ENCODE measurements around the gene TSPAN12. TPM values are rescaled to one million over a fixed set of nuclear protein-coding genes. Genes with fewer than 3 reads are reported as not detected.

TSPAN12 gene
- total and polyA plus RNA-seq, 4 donors, result 16.0 to 102 (median 22.8) TPM

DNA sequence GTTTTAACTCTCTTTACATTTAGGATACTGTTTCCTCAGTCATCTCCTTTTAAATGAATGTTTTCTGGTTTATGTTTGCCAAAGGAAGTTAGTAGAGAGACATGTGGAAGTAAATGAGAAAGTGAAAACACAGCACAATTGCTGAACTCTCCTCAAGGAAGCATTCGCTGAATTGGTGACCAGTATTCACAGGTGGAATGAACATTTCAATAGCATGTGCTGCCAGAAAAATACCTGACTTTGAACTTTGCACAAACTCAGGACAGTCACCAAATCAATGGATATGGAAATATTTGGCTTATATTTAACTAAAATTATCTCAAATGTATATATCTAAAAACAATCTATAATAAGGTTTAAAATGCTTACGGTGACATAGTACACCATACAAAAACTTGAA is 28.5 kb downstream of the TSPAN12 start:
- TF ChIP-seq, protein P1, sequence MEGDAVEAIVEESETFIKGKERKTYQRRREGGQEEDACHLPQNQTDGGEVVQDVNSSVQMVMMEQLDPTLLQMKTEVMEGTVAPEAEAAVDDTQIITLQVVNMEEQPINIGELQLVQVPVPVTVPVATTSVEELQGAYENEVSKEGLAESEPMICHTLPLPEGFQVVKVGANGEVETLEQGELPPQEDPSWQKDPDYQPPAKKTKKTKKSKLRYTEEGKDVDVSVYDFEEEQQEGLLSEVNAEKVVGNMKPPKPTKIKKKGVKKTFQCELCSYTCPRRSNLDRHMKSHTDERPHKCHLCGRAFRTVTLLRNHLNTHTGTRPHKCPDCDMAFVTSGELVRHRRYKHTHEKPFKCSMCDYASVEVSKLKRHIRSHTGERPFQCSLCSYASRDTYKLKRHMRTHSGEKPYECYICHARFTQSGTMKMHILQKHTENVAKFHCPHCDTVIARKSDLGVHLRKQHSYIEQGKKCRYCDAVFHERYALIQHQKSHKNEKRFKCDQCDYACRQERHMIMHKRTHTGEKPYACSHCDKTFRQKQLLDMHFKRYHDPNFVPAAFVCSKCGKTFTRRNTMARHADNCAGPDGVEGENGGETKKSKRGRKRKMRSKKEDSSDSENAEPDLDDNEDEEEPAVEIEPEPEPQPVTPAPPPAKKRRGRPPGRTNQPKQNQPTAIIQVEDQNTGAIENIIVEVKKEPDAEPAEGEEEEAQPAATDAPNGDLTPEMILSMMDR (IDR thresholded peaks at IDR 0.05; ENCODE audit: control extremely low read depth, extremely low read depth), result no peak
- Histone ChIP-seq H3K9ac (ENCODE audit: insufficient read depth in 1 of 2, low read length in 2 of 2) (no peak overlapping the region), H3K27me3 (ENCODE audit: control insufficient read depth in 3 of 3, insufficient read depth in 3 of 3, low read length in 2 of 3) (no peaks in the 10 kb centered on the region), H3K27ac (ENCODE audit: low read depth in 1 of 2, low read length in 1 of 2) (no peak overlapping the region), H3K36me3 (ENCODE audit: control insufficient read depth in 4 of 4, insufficient read depth in 4 of 4, low read length in 4 of 4) (peaks cover 0 to 3% (median 0%) of the 10 kb centered on the region in 4 donors), H3K9me3 (ENCODE audit: control insufficient read depth in 4 of 4, insufficient read depth in 3 of 4, low read length in 3 of 4) (no peaks in the 10 kb centered on the region), H3K4me1 (ENCODE audit: control insufficient read depth in 5 of 5, insufficient read depth in 5 of 5, low read length in 5 of 5) (peaks cover 0 to 21% (median 3%) of the 10 kb centered on the region in 5 donors), H3K4me3 (no peak overlapping the region)
- 87% methylated on average over 2 of the region's 2 CpGs for WGBS, 2 donors
- ATAC-seq (ENCODE audit: insufficient read depth, low FRiP score), result no peak
- no peak for DNase-seq

DNA sequence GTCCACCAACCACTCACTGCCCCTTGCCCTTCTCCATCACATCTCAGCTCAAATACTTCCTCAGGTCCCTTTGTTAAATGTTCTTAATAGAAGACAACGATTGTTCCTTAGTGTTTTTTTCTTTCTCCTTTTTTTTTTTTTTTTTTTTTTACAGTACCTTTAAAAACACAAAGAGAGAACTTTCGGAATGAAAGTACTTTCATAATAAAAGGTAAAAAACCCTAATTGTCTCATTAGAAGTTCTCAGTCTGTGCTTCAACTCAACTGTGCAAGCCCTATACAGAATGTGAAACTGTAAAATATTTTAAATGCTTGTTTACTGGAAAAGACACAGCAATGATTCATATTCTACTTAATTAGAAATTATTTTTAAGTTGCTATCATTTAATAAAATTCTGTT is 29.4 kb downstream of the TSPAN12 start:
- Histone ChIP-seq H3K27ac (ENCODE audit: low read depth in 1 of 2, low read length in 1 of 2) (no peak overlapping the region), H3K4me1 (ENCODE audit: control insufficient read depth in 5 of 5, insufficient read depth in 5 of 5, low read length in 5 of 5) (peaks cover 0 to 25% (median 2%) of the 10 kb centered on the region in 5 donors), H3K4me3 (no peak overlapping the region), H3K27me3 (ENCODE audit: control insufficient read depth in 3 of 3, insufficient read depth in 3 of 3, low read length in 2 of 3) (no peaks in the 10 kb centered on the region), H3K36me3 (ENCODE audit: control insufficient read depth in 4 of 4, insufficient read depth in 4 of 4, low read length in 4 of 4) (peaks cover 0 to 3% (median 0%) of the 10 kb centered on the region in 4 donors), H3K9me3 (ENCODE audit: control insufficient read depth in 4 of 4, insufficient read depth in 3 of 4, low read length in 3 of 4) (no peaks in the 10 kb centered on the region), H3K9ac (ENCODE audit: insufficient read depth in 1 of 2, low read length in 2 of 2) (no peak overlapping the region)
- ATAC-seq (ENCODE audit: insufficient read depth, low FRiP score) (no peak), DNase-seq (no peak)
- WGBS, 2 donors, result 75 to 90% methylated on average over 2 of the region's 2 CpGs
- TF ChIP-seq, protein P1 (IDR thresholded peaks at IDR 0.05; ENCODE audit: control extremely low read depth, extremely low read depth), result no peak

DNA sequence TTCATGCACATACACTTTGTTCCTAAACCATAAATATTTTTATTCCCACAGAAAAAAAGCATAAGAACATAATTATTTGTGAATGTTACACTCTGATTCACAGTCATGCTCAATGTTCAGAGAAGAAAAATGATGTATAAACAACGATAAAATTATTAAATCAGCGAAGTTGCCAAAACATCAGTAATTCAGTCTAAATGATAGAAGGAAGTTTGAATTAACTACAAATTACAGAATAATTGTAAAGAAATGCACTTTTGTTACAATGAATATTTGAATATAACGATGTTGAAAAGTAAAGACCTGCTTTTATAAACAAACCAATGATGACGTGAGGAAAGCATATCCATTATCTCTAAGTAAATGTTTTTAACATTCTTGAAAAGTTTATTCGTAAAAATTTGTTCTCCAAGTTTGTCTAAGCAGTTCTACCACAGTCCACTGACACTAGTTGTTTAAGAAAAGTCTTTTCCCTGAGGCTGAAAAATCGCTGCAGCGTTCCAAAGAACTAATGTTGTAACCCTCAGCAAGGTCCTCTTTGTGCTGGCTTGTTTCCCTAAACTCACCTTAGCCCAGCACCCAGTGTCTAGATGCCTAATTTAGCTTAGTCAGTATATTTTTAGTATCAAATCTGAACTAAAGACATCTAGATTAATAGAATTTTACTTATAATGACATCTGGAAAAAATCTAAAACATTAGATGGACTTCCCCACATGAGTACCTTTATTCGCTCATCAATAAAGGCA is 30.4 kb downstream of the TSPAN12 start:
- Histone ChIP-seq H3K27ac (ENCODE audit: low read depth in 1 of 2, low read length in 1 of 2) (no peak overlapping the region), H3K9me3 (ENCODE audit: control insufficient read depth in 4 of 4, insufficient read depth in 3 of 4, low read length in 3 of 4) (no peaks in the 10 kb centered on the region), H3K9ac (ENCODE audit: insufficient read depth in 1 of 2, low read length in 2 of 2) (no peak overlapping the region), H3K27me3 (ENCODE audit: control insufficient read depth in 3 of 3, insufficient read depth in 3 of 3, low read length in 2 of 3) (no peaks in the 10 kb centered on the region), H3K4me3 (no peak overlapping the region), H3K4me1 (ENCODE audit: control insufficient read depth in 5 of 5, insufficient read depth in 5 of 5, low read length in 5 of 5) (peaks cover 0 to 29% (median 3%) of the 10 kb centered on the region in 5 donors), H3K36me3 (ENCODE audit: control insufficient read depth in 4 of 4, insufficient read depth in 4 of 4, low read length in 4 of 4) (peaks cover 0 to 3% (median 0%) of the 10 kb centered on the region in 4 donors)
- WGBS, 2 donors, result 69 to 72% methylated on average over 8 of the region's 8 CpGs
- no peak for ATAC-seq (ENCODE audit: insufficient read depth, low FRiP score)
- peak in 2 of 3 donors; percentile 63 to 70 for DNase-seq
- TF ChIP-seq, protein P1 (IDR thresholded peaks at IDR 0.05; ENCODE audit: control extremely low read depth, extremely low read depth), result no peak

Data from lung (tissue), 12 donors.